Measurements from ENCODE around the gene ADAMTS14.
A peak's percentile ranks its signal among the peaks of the same experiment; 100 is the strongest.
"Not testable (repeated sequence)": the region's sequence is repeated elsewhere in the genome, so short reads cannot be mapped to it uniquely, and the experiment has no call there.

Gene ADAMTS14

GRCh38 chr10:70639640-70640383, 32.5 kb upstream of the ADAMTS14 start:
- not testable (repeated sequence) for H3K27ac ChIP-seq (ENCODE audit: low read depth, low read length); H3K36me3 ChIP-seq (ENCODE audit: control insufficient read depth in 1 of 2, insufficient read depth in 2 of 2, low read length in 2 of 2); H3K4me3 ChIP-seq (ENCODE audit: low read depth in 1 of 2, low read length in 2 of 2); H3K4me1 ChIP-seq (ENCODE audit: control insufficient read depth in 1 of 2, insufficient read depth in 2 of 2, low read length in 2 of 2); H3K9ac ChIP-seq (ENCODE audit: low read depth in 1 of 2, low read length in 2 of 2); H3K9me3 ChIP-seq (ENCODE audit: control insufficient read depth in 1 of 2, low read length in 2 of 2); H3K27me3 ChIP-seq (ENCODE audit: control insufficient read depth in 1 of 2, insufficient read depth in 2 of 2, low read length in 2 of 2)

- not testable (repeated sequence) for H3K4me3 ChIP-seq (ENCODE audit: low read depth in 1 of 2, low read length in 2 of 2); H3K9ac ChIP-seq (ENCODE audit: low read depth in 1 of 2, low read length in 2 of 2); H3K4me1 ChIP-seq (ENCODE audit: control insufficient read depth in 1 of 2, insufficient read depth in 2 of 2, low read length in 2 of 2); H3K27me3 ChIP-seq (ENCODE audit: control insufficient read depth in 1 of 2, insufficient read depth in 2 of 2, low read length in 2 of 2); H3K9me3 ChIP-seq (ENCODE audit: control insufficient read depth in 1 of 2, low read length in 2 of 2); H3K36me3 ChIP-seq (ENCODE audit: control insufficient read depth in 1 of 2, insufficient read depth in 2 of 2, low read length in 2 of 2); H3K27ac ChIP-seq (ENCODE audit: low read depth, low read length)
Observed at GRCh38 chr10:70643272-70643671, 29.0 kb upstream of the ADAMTS14 start.

- H3K4me3 ChIP-seq (ENCODE audit: low read depth in 1 of 2, low read length in 2 of 2); H3K27me3 ChIP-seq (ENCODE audit: control insufficient read depth in 1 of 2, insufficient read depth in 2 of 2, low read length in 2 of 2); H3K27ac ChIP-seq (ENCODE audit: low read depth, low read length); H3K9me3 ChIP-seq (ENCODE audit: control insufficient read depth in 1 of 2, low read length in 2 of 2); H3K9ac ChIP-seq (ENCODE audit: low read depth in 1 of 2, low read length in 2 of 2); H3K4me1 ChIP-seq (ENCODE audit: control insufficient read depth in 1 of 2, insufficient read depth in 2 of 2, low read length in 2 of 2); H3K36me3 ChIP-seq (ENCODE audit: control insufficient read depth in 1 of 2, insufficient read depth in 2 of 2, low read length in 2 of 2): not testable (repeated sequence)
Observed at GRCh38 chr10:70644959-70645358, 27.3 kb upstream of the ADAMTS14 start.

- Histone ChIP-seq H3K27me3 (ENCODE audit: control insufficient read depth in 1 of 2, insufficient read depth in 2 of 2, low read length in 2 of 2) (no peaks in the 10 kb centered on the region), H3K9me3 (ENCODE audit: control insufficient read depth in 1 of 2, low read length in 2 of 2) (peaks cover 7 to 13% of the 10 kb centered on the region in 2 donors), H3K4me3 (ENCODE audit: low read depth in 1 of 2, low read length in 2 of 2) (no peak overlapping the region), H3K27ac (ENCODE audit: low read depth, low read length) (no peak overlapping the region), H3K9ac (ENCODE audit: low read depth in 1 of 2, low read length in 2 of 2) (no peak overlapping the region), H3K4me1 (ENCODE audit: control insufficient read depth in 1 of 2, insufficient read depth in 2 of 2, low read length in 2 of 2) (no peaks in the 10 kb centered on the region), H3K36me3 (ENCODE audit: control insufficient read depth in 1 of 2, insufficient read depth in 2 of 2, low read length in 2 of 2) (no peaks in the 10 kb centered on the region)
Observed at GRCh38 chr10:70647086-70647485, 25.2 kb upstream of the ADAMTS14 start.

GRCh38 chr10:70648427-70648826, 23.9 kb upstream of the ADAMTS14 start:
- H3K9ac ChIP-seq (ENCODE audit: low read depth in 1 of 2, low read length in 2 of 2) = no peak overlapping the region
- peaks cover 7 to 13% of the 10 kb centered on the region in 2 donors for H3K9me3 ChIP-seq (ENCODE audit: control insufficient read depth in 1 of 2, low read length in 2 of 2)
- no peaks in the 10 kb centered on the region for H3K36me3 ChIP-seq (ENCODE audit: control insufficient read depth in 1 of 2, insufficient read depth in 2 of 2, low read length in 2 of 2)
- no peaks in the 10 kb centered on the region for H3K27me3 ChIP-seq (ENCODE audit: control insufficient read depth in 1 of 2, insufficient read depth in 2 of 2, low read length in 2 of 2)
- H3K27ac ChIP-seq (ENCODE audit: low read depth, low read length) = no peak overlapping the region
- peaks cover 0 to under 1% of the 10 kb centered on the region in 2 donors for H3K4me1 ChIP-seq (ENCODE audit: control insufficient read depth in 1 of 2, insufficient read depth in 2 of 2, low read length in 2 of 2)
- H3K4me3 ChIP-seq (ENCODE audit: low read depth in 1 of 2, low read length in 2 of 2) = no peak overlapping the region

- no peak overlapping the region for H3K27ac ChIP-seq (ENCODE audit: low read depth, low read length)
- peaks cover 7 to 13% of the 10 kb centered on the region in 2 donors for H3K9me3 ChIP-seq (ENCODE audit: control insufficient read depth in 1 of 2, low read length in 2 of 2)
- H3K9ac ChIP-seq (ENCODE audit: low read depth in 1 of 2, low read length in 2 of 2) = no peak overlapping the region
- no peak overlapping the region for H3K4me3 ChIP-seq (ENCODE audit: low read depth in 1 of 2, low read length in 2 of 2)
- H3K4me1 ChIP-seq (ENCODE audit: control insufficient read depth in 1 of 2, insufficient read depth in 2 of 2, low read length in 2 of 2) = peaks cover 0 to 3% of the 10 kb centered on the region in 2 donors
- H3K27me3 ChIP-seq (ENCODE audit: control insufficient read depth in 1 of 2, insufficient read depth in 2 of 2, low read length in 2 of 2) = no peaks in the 10 kb centered on the region
- H3K36me3 ChIP-seq (ENCODE audit: control insufficient read depth in 1 of 2, insufficient read depth in 2 of 2, low read length in 2 of 2) = no peaks in the 10 kb centered on the region
Observed at GRCh38 chr10:70649526-70649925, 22.8 kb upstream of the ADAMTS14 start.

- Histone ChIP-seq H3K36me3 (ENCODE audit: control insufficient read depth in 1 of 2, insufficient read depth in 2 of 2, low read length in 2 of 2) (no peaks in the 10 kb centered on the region), H3K4me3 (ENCODE audit: low read depth in 1 of 2, low read length in 2 of 2) (no peak overlapping the region), H3K27ac (ENCODE audit: low read depth, low read length) (no peak overlapping the region), H3K4me1 (ENCODE audit: control insufficient read depth in 1 of 2, insufficient read depth in 2 of 2, low read length in 2 of 2) (peaks cover 0 to 3% of the 10 kb centered on the region in 2 donors), H3K27me3 (ENCODE audit: control insufficient read depth in 1 of 2, insufficient read depth in 2 of 2, low read length in 2 of 2) (no peaks in the 10 kb centered on the region), H3K9me3 (ENCODE audit: control insufficient read depth in 1 of 2, low read length in 2 of 2) (peaks cover 7 to 13% of the 10 kb centered on the region in 2 donors), H3K9ac (ENCODE audit: low read depth in 1 of 2, low read length in 2 of 2) (no peak overlapping the region)
Observed at GRCh38 chr10:70650104-70650503, 22.2 kb upstream of the ADAMTS14 start.

- no peak overlapping the region for H3K4me3 ChIP-seq (ENCODE audit: low read depth in 1 of 2, low read length in 2 of 2)
- H3K9me3 ChIP-seq (ENCODE audit: control insufficient read depth in 1 of 2, low read length in 2 of 2) = peaks cover 7 to 13% of the 10 kb centered on the region in 2 donors
- no peaks in the 10 kb centered on the region for H3K36me3 ChIP-seq (ENCODE audit: control insufficient read depth in 1 of 2, insufficient read depth in 2 of 2, low read length in 2 of 2)
- peaks cover 0 to 3% of the 10 kb centered on the region in 2 donors for H3K4me1 ChIP-seq (ENCODE audit: control insufficient read depth in 1 of 2, insufficient read depth in 2 of 2, low read length in 2 of 2)
- H3K27me3 ChIP-seq (ENCODE audit: control insufficient read depth in 1 of 2, insufficient read depth in 2 of 2, low read length in 2 of 2) = no peaks in the 10 kb centered on the region
- no peak overlapping the region for H3K27ac ChIP-seq (ENCODE audit: low read depth, low read length)
- H3K9ac ChIP-seq (ENCODE audit: low read depth in 1 of 2, low read length in 2 of 2) = no peak overlapping the region
Observed at GRCh38 chr10:70650718-70651117, 21.6 kb upstream of the ADAMTS14 start.

GRCh38 chr10:70651661-70652060, 20.6 kb upstream of the ADAMTS14 start:
- Histone ChIP-seq H3K9ac (ENCODE audit: low read depth in 1 of 2, low read length in 2 of 2) (no peak overlapping the region), H3K27ac (ENCODE audit: low read depth, low read length) (no peak overlapping the region), H3K4me1 (ENCODE audit: control insufficient read depth in 1 of 2, insufficient read depth in 2 of 2, low read length in 2 of 2) (peaks cover 0 to 3% of the 10 kb centered on the region in 2 donors), H3K36me3 (ENCODE audit: control insufficient read depth in 1 of 2, insufficient read depth in 2 of 2, low read length in 2 of 2) (no peaks in the 10 kb centered on the region), H3K9me3 (ENCODE audit: control insufficient read depth in 1 of 2, low read length in 2 of 2) (peaks cover 7 to 13% of the 10 kb centered on the region in 2 donors), H3K27me3 (ENCODE audit: control insufficient read depth in 1 of 2, insufficient read depth in 2 of 2, low read length in 2 of 2) (no peaks in the 10 kb centered on the region), H3K4me3 (ENCODE audit: low read depth in 1 of 2, low read length in 2 of 2) (no peak overlapping the region)

- peaks cover 0 to 3% of the 10 kb centered on the region in 2 donors for H3K4me1 ChIP-seq (ENCODE audit: control insufficient read depth in 1 of 2, insufficient read depth in 2 of 2, low read length in 2 of 2)
- peak overlapping the region; percentile 58 for H3K27ac ChIP-seq (ENCODE audit: low read depth, low read length)
- no peak overlapping the region for H3K9ac ChIP-seq (ENCODE audit: low read depth in 1 of 2, low read length in 2 of 2)
- H3K27me3 ChIP-seq (ENCODE audit: control insufficient read depth in 1 of 2, insufficient read depth in 2 of 2, low read length in 2 of 2) = no peaks in the 10 kb centered on the region
- peaks cover 7 to 11% of the 10 kb centered on the region in 2 donors for H3K9me3 ChIP-seq (ENCODE audit: control insufficient read depth in 1 of 2, low read length in 2 of 2)
- H3K4me3 ChIP-seq (ENCODE audit: low read depth in 1 of 2, low read length in 2 of 2) = no peak overlapping the region
- H3K36me3 ChIP-seq (ENCODE audit: control insufficient read depth in 1 of 2, insufficient read depth in 2 of 2, low read length in 2 of 2) = no peaks in the 10 kb centered on the region
Observed at GRCh38 chr10:70652761-70653657, 19.3 kb upstream of the ADAMTS14 start.

All from duodenal mucosa (tissue), 2 donors.